IPS DF 6.9 (cell line): Measurements from ENCODE around the gene ABHD17B.

Experiments
- DNase-seq: peaks from one replicate; pipeline ENCODE4 v3.0.0-alpha.2; 2013; ENCODE audit warnings: low read depth, low spot score
- H3K27ac ChIP-seq: one replicate; pipeline ENCODE4 v1.5.1; 2013; ENCODE audit warnings: low read length, control low read depth
- H3K27me3 ChIP-seq: 2 replicates; pipeline ENCODE4 v1.6.1; 2013; ENCODE audit warnings: mild to moderate bottlenecking, low read length; ENCODE audit not compliant: control insufficient read depth, insufficient read depth
- H3K36me3 ChIP-seq: 2 replicates; pipeline ENCODE4 v1.6.1; 2013; ENCODE audit warnings: low read length; ENCODE audit not compliant: control insufficient read depth, insufficient read depth
- H3K4me1 ChIP-seq: 2 replicates; pipeline ENCODE4 v1.6.1; 2013; ENCODE audit warnings: low read length; ENCODE audit not compliant: control insufficient read depth, insufficient read depth
- H3K4me3 ChIP-seq: 2 replicates; pipeline ENCODE4 v1.5.1; 2013; ENCODE audit warnings: mild to moderate bottlenecking, low read length
- H3K9me3 ChIP-seq: 2 replicates; pipeline ENCODE4 v1.6.1; 2013; ENCODE audit warnings: low read length, inconsistent platforms; ENCODE audit not compliant: control insufficient read depth, insufficient read depth
- WGBS: extraction: QIAGEN DNeasy Blood & Tissue Kit; methylation state at CpG from one replicate; pipeline ENCODE4 v1.1.7; 2013; ENCODE audit warnings: mixed read lengths, missing lambda C conversion rate; ENCODE audit not compliant: insufficient read length, insufficient coverage; 5-methylcytosine and 5-hydroxymethylcytosine counted together

ABHD17B gene

DNA sequence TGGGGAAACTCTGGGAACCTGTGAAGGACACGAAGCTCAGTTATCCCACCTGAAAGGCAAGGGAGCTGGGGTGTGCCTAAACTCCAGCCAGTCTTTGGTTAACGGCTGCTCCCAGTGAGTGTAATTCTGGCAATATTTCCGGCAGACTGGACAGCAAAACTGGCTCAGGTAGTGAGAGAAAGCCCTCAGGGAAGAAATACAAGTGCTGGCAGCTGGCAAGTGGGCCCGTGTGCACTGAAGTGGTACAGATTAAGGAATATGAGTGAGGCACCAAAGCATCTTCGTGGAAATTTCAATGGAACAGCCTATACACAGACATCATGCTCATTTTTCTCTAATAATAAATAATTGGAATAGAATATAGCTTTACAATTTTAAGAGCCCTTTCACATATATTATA, 56.2 kb downstream of the ABHD17B start:
- H3K27me3 ChIP-seq, result no peaks in the 10 kb centered on the region
- no peaks in the 10 kb centered on the region for H3K4me1 ChIP-seq
- no peak for DNase-seq
- no peak overlapping the region for H3K27ac ChIP-seq
- no CpG with 5 or more reads among the region's 5 CpGs for WGBS
- no peaks in the 10 kb centered on the region for H3K9me3 ChIP-seq
- no peak overlapping the region for H3K4me3 ChIP-seq
- no peaks in the 10 kb centered on the region for H3K36me3 ChIP-seq

DNA sequence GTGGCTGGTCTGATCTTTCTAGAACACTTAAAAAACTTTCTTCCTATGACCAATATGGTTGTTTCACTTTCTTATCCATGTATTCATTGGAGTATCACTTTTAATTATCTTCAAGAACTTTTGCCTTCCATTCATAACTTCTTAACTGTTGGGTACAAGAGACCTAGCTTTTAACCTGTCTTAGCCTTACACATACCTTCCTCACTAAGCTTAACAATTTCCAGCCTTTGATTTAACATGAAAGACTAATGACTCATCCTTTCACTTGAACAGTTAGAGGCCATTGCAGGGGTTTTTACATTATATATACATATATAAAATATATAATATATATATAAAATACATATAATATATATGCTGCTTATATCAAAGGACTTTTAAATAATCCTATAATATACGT, 57.9 kb downstream of the ABHD17B start:
- no peaks in the 10 kb centered on the region for H3K9me3 ChIP-seq
- no peaks in the 10 kb centered on the region for H3K4me1 ChIP-seq
- WGBS, result no CpG with 5 or more reads among the region's 1 CpG
- H3K27me3 ChIP-seq, result no peaks in the 10 kb centered on the region
- no peak for DNase-seq
- H3K27ac ChIP-seq, result no peak overlapping the region
- no peak overlapping the region for H3K4me3 ChIP-seq
- H3K36me3 ChIP-seq, result no peaks in the 10 kb centered on the region

DNA sequence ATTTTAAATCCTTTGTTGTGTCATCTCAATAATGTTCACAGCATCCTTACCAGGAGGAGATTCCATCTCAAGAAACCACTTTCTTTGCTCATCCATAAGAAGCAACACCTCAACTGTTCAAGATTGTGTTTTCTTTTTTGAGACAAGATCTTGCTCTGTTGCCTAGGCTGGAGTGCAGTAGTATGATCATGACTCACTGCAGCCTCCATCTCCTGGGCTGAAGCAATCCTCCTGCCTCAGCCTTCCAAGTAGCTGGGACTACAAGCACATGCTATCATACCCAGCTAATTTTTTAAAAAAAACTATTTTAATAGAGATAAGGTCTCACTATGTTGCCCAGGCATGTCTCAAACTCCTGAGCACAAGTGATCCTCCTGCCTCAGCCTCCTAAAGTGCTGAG, 60.0 kb downstream of the ABHD17B start:
- H3K9me3 ChIP-seq, result no peaks in the 10 kb centered on the region
- H3K27me3 ChIP-seq, result no peaks in the 10 kb centered on the region
- H3K36me3 ChIP-seq, result no peaks in the 10 kb centered on the region
- no peak overlapping the region for H3K4me3 ChIP-seq
- DNase-seq, result no peak
- no peak overlapping the region for H3K27ac ChIP-seq
- no peaks in the 10 kb centered on the region for H3K4me1 ChIP-seq

DNA sequence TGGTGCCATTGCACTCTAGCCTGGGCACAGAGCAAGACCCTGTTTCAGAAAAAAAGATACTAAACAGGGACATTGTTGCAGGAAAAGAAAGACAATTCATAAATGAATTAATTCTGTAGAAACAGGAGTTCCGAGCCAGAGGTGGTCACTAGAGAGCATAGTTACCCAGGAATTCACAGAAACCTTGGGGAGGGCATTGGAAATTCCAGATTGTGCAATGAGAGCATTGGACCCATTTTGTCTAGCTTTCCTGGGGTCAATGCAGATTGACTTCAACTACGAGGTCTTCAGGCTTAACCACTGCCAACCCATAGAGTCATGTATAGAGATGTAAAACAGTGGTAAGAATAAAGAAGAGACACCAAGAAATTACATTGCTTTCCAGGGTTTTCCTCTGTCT, 63.1 kb downstream of the ABHD17B start:
- WGBS, result no CpG with 5 or more reads among the region's 2 CpGs
- H3K4me1 ChIP-seq, result no peaks in the 10 kb centered on the region
- no peak overlapping the region for H3K4me3 ChIP-seq
- no peak for DNase-seq
- no peaks in the 10 kb centered on the region for H3K36me3 ChIP-seq
- H3K27me3 ChIP-seq, result no peaks in the 10 kb centered on the region
- H3K9me3 ChIP-seq, result no peaks in the 10 kb centered on the region
- no peak overlapping the region for H3K27ac ChIP-seq

DNA sequence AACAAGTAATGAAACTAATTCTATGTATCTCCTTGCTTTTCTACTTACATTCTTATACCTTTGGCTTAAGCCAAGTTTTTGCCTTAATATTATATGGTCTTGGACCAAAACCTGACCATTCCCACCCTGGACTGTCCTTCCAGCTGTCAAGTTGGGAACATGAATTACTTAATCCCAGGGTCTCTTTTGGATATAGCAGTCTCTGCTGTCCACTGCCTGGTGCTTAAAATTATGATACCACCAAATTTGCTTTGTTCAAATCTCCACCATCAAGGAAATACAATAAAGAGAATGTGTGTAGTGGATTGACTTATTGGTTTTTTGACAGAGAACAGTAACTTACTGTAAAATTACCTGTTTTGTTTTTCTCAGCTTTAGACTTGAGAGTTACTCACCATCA, 66.2 kb downstream of the ABHD17B start:
- Histone ChIP-seq H3K27ac (no peak overlapping the region), H3K9me3 (no peaks in the 10 kb centered on the region), H3K4me1 (no peaks in the 10 kb centered on the region), H3K27me3 (no peaks in the 10 kb centered on the region), H3K4me3 (no peak overlapping the region), H3K36me3 (no peaks in the 10 kb centered on the region)
- no peak for DNase-seq

DNA sequence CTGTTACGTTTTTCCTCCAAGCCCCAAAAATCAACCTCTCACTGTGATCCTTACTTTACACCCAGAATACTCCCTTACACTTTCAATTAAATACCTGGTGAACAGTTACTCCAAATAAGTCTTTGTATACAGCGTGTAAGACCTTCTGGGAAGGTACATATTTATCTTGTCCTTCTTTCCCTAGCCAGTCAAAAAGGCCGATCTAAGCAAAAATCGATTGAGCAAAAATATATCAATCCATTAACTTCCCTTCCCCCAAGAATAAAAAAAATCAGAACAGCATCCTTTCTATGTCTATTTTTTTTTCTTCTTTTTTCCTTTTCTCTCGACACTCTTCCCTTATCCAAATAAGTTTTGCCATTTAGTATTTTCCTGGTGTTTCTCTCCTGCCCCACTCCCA, 71.3 kb downstream of the ABHD17B start:
- Histone ChIP-seq H3K9me3 (no peaks in the 10 kb centered on the region), H3K4me3 (no peak overlapping the region), H3K36me3 (no peaks in the 10 kb centered on the region), H3K27me3 (no peaks in the 10 kb centered on the region), H3K4me1 (no peaks in the 10 kb centered on the region), H3K27ac (no peak overlapping the region)
- 100% methylated on average over 1 of the region's 5 CpGs for WGBS
- no peak for DNase-seq

DNA sequence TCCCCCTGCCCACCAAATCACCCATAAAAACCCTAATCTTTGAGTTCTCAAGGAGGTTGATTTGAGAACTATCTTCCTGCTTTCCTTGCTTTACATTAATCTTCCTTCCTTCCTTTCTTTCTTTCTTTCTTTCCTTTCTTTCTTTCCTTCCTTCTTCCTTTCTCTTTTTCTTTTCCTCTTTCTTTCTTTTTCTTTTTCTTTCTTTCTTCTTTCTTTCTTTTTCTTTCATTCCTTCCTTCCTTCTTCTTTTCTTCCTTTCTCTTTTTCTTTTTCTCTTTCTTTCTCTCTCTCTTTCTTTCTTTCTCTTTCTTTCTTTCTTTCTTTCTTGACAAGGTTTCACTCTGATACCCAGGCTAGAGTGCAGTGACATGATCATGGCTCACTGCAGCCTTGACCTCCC, 75.4 kb downstream of the ABHD17B start:
- no peak for DNase-seq
- no peaks in the 10 kb centered on the region for H3K9me3 ChIP-seq
- no peaks in the 10 kb centered on the region for H3K4me1 ChIP-seq
- H3K36me3 ChIP-seq, result no peaks in the 10 kb centered on the region
- no peak overlapping the region for H3K4me3 ChIP-seq
- H3K27ac ChIP-seq, result no peak overlapping the region
- H3K27me3 ChIP-seq, result no peaks in the 10 kb centered on the region

DNA sequence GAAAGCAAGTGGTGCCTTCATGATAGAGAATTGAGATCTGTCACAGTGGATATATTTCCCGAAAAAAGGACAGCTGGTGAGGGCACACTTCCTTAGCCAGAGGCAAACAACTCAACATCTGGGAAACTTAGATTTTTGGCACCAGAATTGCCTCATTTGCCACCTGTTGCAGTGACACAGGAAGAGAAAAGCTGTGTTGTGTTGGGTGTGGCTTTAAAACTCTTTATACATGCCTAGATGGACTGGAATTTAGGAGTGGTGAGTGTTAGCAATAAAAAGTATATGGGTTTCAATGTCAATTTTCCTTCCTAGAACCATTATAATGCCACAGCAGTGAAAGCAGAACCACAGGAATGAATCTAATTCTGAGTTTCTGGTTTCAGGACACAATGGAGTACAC, 80.1 kb downstream of the ABHD17B start:
- Histone ChIP-seq H3K9me3 (no peaks in the 10 kb centered on the region), H3K4me3 (no peak overlapping the region), H3K4me1 (no peaks in the 10 kb centered on the region), H3K36me3 (no peaks in the 10 kb centered on the region), H3K27me3 (no peaks in the 10 kb centered on the region), H3K27ac (no peak overlapping the region)
- WGBS, result no CpG with 5 or more reads among the region's 1 CpG
- DNase-seq, result no peak

DNA sequence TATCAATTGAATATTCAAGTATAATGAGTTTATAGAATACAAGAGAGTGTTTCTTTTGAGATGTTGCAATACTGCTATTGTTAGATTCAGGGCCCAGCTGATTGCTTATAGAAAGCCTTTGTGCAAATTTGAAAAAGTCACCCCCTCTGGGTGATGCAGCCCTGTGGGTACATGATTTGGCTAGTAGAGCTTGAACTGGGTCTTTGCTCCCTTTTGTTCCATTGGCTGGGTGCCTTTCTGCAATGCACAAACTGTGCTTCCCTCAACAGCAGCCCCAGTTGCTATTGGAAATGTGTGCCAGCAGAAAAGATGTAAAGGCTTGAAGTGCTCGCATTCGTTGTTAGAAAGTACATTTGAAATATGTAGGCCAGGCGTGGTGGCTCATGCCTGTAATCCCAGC, 80.8 kb downstream of the ABHD17B start:
- H3K4me1 ChIP-seq, result no peaks in the 10 kb centered on the region
- DNase-seq, result no peak
- no CpG with 5 or more reads among the region's 3 CpGs for WGBS
- H3K9me3 ChIP-seq, result no peaks in the 10 kb centered on the region
- no peaks in the 10 kb centered on the region for H3K36me3 ChIP-seq
- H3K27me3 ChIP-seq, result no peaks in the 10 kb centered on the region
- no peak overlapping the region for H3K27ac ChIP-seq
- H3K4me3 ChIP-seq, result no peak overlapping the region

DNA sequence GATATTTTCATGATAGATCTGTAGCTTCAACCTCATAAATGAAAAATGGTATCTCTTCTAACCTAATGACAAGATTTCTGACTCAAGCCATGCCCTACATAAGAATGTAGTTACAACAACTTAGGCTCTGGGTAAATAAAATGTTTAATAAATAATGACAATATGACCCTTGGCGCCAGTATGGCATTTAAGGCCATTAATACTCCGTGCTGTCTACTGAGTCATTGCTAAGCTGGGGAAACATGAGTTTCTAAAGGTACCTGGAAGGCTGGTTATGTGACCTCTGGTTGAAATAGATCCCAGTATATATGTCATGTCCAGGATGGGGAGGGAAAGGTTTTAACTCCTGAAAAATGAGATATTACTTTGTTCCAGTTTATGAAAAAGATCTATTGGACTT, 84.7 kb downstream of the ABHD17B start:
- Histone ChIP-seq H3K36me3 (no peaks in the 10 kb centered on the region), H3K27me3 (no peaks in the 10 kb centered on the region), H3K9me3 (no peaks in the 10 kb centered on the region; the same call in 1 of the 2 replicates), H3K27ac (no peak overlapping the region), H3K4me3 (no peak overlapping the region), H3K4me1 (no peaks in the 10 kb centered on the region)
- DNase-seq, result no peak
- no CpG with 5 or more reads among the region's 2 CpGs for WGBS

DNA sequence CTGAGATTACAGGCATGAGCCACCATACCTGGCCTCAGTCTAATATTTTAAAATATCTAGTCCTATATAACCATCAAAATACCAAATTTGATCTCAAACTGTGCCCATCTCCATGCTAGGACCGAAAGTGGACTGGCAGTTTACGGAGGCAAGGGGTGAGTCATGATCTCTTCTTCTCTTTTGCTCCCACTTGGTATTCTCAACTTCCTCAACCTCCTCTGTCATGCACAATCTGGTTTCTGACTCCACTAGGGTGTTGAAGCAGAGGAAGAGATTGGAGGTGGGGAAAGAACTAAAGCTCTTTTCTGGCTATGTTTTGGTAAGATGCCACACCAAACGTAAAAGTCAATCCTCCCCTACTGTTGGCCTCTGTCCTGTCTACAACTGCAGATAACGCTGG, 86.7 kb downstream of the ABHD17B start:
- Histone ChIP-seq H3K4me3 (no peak overlapping the region), H3K4me1 (no peaks in the 10 kb centered on the region), H3K9me3 (no peaks in the 10 kb centered on the region; the same call in 1 of the 2 replicates), H3K27ac (no peak overlapping the region), H3K36me3 (no peaks in the 10 kb centered on the region), H3K27me3 (no peaks in the 10 kb centered on the region)
- no peak for DNase-seq
- WGBS, result no CpG with 5 or more reads among the region's 4 CpGs

DNA sequence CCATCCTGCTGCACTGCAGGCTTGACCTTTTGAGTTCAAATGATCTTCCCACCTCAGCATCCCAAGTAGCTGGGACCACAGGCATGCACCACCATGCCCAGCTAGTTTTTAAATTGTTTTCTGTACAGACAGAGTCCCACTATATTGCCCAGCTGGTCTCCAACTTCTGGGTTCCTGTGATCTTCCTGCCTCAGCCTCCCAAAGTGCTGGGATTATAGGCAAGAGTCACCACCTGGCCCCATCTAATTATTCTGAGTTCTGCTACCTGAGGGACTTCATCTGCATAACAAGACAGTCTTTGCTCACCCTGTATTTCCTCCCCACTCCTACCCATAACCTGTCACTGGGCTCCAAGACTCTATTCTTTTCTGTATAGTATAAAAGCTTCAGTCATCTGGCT, 88.1 kb downstream of the ABHD17B start:
- Histone ChIP-seq H3K36me3 (no peaks in the 10 kb centered on the region), H3K9me3 (no peaks in the 10 kb centered on the region; the same call in 1 of the 2 replicates), H3K4me1 (no peaks in the 10 kb centered on the region), H3K27me3 (no peaks in the 10 kb centered on the region), H3K27ac (no peak overlapping the region), H3K4me3 (no peak overlapping the region)
- DNase-seq, result no peak
